ENCODE data around the gene GMPR2. TPM values are rescaled to one million over a fixed set of nuclear protein-coding genes. Genes with fewer than 3 reads are reported as not detected.
"Not testable (repeated sequence)": the region's sequence is repeated elsewhere in the genome, so short reads cannot be mapped to it uniquely, and the experiment has no call there.

Gene GMPR2
- total RNA-seq, 1 donor, result 87.7 TPM

GRCh38 chr14:24198814-24199524 is 33.8 kb upstream of the GMPR2 start:
- no peak for TF ChIP-seq CTCF (IDR thresholded peaks at IDR 0.05; ENCODE audit: insufficient read depth, low read depth, low read length)
- DNase-seq (ENCODE audit: low read depth), result no peak
- no peak overlapping the region for H3K4me3 ChIP-seq (ENCODE audit: low read depth, low read length)

- H3K4me3 ChIP-seq (ENCODE audit: low read depth, low read length); DNase-seq (ENCODE audit: low read depth): not testable (repeated sequence)
Measured at GRCh38 chr14:24202538-24202937, 30.2 kb upstream of the GMPR2 start.

- not testable (repeated sequence) for DNase-seq (ENCODE audit: low read depth)
Measured at GRCh38 chr14:24203249-24203886, 29.4 kb upstream of the GMPR2 start.

GRCh38 chr14:24204163-24205146 is 28.3 kb upstream of the GMPR2 start:
- H3K4me3 ChIP-seq (ENCODE audit: low read depth, low read length), result no peak overlapping the region
- TF ChIP-seq CTCF (IDR thresholded peaks at IDR 0.05; ENCODE audit: insufficient read depth, low read depth, low read length), result no peak
- DNase-seq (ENCODE audit: low read depth), result no peak

More at GRCh38 chr14:24203249-24203886, 29.4 kb upstream of the GMPR2 start:
- H3K4me3 ChIP-seq (ENCODE audit: low read depth, low read length), result not testable (repeated sequence)

GRCh38 chr14:24206260-24207103 is 26.2 kb upstream of the GMPR2 start:
- H3K4me3 ChIP-seq (ENCODE audit: low read depth, low read length), result no peak overlapping the region
- TF ChIP-seq CTCF (IDR thresholded peaks at IDR 0.05; ENCODE audit: insufficient read depth, low read depth, low read length), result no peak
- no peak for DNase-seq (ENCODE audit: low read depth)

- H3K4me3 ChIP-seq (ENCODE audit: low read depth, low read length), result no peak overlapping the region
- TF ChIP-seq CTCF (IDR thresholded peaks at IDR 0.05; ENCODE audit: insufficient read depth, low read depth, low read length), result no peak
- DNase-seq (ENCODE audit: low read depth), result no peak
Measured at GRCh38 chr14:24207104-24207551, 25.6 kb upstream of the GMPR2 start.

- DNase-seq (ENCODE audit: low read depth), result no peak
- no peak for TF ChIP-seq CTCF (IDR thresholded peaks at IDR 0.05; ENCODE audit: insufficient read depth, low read depth, low read length)
- no peak overlapping the region for H3K4me3 ChIP-seq (ENCODE audit: low read depth, low read length)
Measured at GRCh38 chr14:24207625-24208024, 25.1 kb upstream of the GMPR2 start.

Data from fibroblast of villous mesenchyme (primary cell).